ENCODE measurements around the gene ALX4. TPM values are rescaled to one million over a fixed set of nuclear protein-coding genes. Genes with fewer than 3 reads are reported as not detected.

Gene ALX4
- total and polyA plus RNA-seq, 2 experiments from 2014 or later, result not detected

DNA sequence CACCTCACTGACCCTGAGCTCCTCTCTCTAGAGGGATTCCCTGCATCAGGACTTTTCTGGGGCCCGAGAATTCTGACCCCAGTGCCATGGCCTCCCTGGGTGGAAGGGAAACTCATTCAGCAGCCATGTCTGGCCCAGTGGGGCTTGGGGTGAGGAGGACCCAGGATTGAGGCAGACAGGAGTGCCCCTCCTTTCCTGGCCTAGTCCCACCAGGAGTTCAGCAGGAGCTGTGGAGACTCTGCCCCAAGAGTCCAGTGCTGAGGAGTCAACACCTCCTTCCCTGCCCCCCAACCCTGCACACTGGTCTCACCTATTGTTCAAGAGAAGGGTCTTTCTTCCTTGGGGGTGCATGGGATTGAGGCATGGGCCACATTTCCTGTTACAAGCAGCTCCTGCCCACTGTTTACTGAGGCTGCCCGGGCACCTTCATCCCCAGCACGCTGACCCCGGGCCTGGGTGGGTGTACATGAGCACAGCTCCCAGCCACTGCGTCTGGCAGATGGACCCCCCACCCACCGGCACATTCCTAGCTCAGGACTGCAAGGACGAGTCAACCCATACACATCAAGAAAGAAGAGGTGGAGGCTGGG, 33.9 kb downstream of the ALX4 start:
- Mint-ChIP-seq H3K27ac (no peak overlapping the region), H3K4me1 (no peaks in the 10 kb centered on the region; the same call in 2 of the 3 replicates), H3K4me3 (no peak overlapping the region), H3K36me3 (ENCODE audit: low read depth) (no peaks in the 10 kb centered on the region; the same call in 2 of the 3 replicates), H3K27me3 (ENCODE audit: insufficient read depth, low read depth, poor library complexity) (peaks cover 3% of the 10 kb centered on the region), H3K9me3 (no peaks in the 10 kb centered on the region)
- Histone ChIP-seq H3K36me3 (ENCODE audit: insufficient read depth) (no peaks in the 10 kb centered on the region), H3K4me1 (ENCODE audit: insufficient read depth) (no peaks in the 10 kb centered on the region), H3K9me2 (ENCODE audit: insufficient read depth) (peaks cover 13% of the 10 kb centered on the region), H3F3A (replicated peaks; ENCODE audit: low read depth) (no peaks in the 10 kb centered on the region), H3K27me3 (ENCODE audit: insufficient read depth) (no peaks in the 10 kb centered on the region), H3K4me2 (no peak overlapping the region), H3K79me2 (replicated peaks; ENCODE audit: insufficient read depth) (no peaks in the 10 kb centered on the region), H3K27ac (ENCODE audit: low read depth) (no peak overlapping the region), H4K20me1 (replicated peaks; ENCODE audit: insufficient read depth) (no peaks in the 10 kb centered on the region), H3K4me3 (no peak overlapping the region), H2AFZ (no peak overlapping the region)
- TF ChIP-seq, protein P1, sequence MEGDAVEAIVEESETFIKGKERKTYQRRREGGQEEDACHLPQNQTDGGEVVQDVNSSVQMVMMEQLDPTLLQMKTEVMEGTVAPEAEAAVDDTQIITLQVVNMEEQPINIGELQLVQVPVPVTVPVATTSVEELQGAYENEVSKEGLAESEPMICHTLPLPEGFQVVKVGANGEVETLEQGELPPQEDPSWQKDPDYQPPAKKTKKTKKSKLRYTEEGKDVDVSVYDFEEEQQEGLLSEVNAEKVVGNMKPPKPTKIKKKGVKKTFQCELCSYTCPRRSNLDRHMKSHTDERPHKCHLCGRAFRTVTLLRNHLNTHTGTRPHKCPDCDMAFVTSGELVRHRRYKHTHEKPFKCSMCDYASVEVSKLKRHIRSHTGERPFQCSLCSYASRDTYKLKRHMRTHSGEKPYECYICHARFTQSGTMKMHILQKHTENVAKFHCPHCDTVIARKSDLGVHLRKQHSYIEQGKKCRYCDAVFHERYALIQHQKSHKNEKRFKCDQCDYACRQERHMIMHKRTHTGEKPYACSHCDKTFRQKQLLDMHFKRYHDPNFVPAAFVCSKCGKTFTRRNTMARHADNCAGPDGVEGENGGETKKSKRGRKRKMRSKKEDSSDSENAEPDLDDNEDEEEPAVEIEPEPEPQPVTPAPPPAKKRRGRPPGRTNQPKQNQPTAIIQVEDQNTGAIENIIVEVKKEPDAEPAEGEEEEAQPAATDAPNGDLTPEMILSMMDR (conservative IDR thresholded peaks at IDR 0.05; ENCODE audit: low read depth in 2 of 2), result no peak
- TF ChIP-seq STAT1 (IDR thresholded peaks at IDR 0.05; ENCODE audit: unreplicated experiment), result no peak
- TF ChIP-seq, protein P2, sequence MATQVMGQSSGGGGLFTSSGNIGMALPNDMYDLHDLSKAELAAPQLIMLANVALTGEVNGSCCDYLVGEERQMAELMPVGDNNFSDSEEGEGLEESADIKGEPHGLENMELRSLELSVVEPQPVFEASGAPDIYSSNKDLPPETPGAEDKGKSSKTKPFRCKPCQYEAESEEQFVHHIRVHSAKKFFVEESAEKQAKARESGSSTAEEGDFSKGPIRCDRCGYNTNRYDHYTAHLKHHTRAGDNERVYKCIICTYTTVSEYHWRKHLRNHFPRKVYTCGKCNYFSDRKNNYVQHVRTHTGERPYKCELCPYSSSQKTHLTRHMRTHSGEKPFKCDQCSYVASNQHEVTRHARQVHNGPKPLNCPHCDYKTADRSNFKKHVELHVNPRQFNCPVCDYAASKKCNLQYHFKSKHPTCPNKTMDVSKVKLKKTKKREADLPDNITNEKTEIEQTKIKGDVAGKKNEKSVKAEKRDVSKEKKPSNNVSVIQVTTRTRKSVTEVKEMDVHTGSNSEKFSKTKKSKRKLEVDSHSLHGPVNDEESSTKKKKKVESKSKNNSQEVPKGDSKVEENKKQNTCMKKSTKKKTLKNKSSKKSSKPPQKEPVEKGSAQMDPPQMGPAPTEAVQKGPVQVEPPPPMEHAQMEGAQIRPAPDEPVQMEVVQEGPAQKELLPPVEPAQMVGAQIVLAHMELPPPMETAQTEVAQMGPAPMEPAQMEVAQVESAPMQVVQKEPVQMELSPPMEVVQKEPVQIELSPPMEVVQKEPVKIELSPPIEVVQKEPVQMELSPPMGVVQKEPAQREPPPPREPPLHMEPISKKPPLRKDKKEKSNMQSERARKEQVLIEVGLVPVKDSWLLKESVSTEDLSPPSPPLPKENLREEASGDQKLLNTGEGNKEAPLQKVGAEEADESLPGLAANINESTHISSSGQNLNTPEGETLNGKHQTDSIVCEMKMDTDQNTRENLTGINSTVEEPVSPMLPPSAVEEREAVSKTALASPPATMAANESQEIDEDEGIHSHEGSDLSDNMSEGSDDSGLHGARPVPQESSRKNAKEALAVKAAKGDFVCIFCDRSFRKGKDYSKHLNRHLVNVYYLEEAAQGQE (IDR thresholded peaks at IDR 0.05; ENCODE audit: unreplicated experiment), result no peak
- no peak for TF ChIP-seq NANOG (IDR thresholded peaks at IDR 0.05; ENCODE audit: borderline replicate concordance)
- DNase-seq (ENCODE audit: low spot score) (no peak), ATAC-seq (no peak)

DNA sequence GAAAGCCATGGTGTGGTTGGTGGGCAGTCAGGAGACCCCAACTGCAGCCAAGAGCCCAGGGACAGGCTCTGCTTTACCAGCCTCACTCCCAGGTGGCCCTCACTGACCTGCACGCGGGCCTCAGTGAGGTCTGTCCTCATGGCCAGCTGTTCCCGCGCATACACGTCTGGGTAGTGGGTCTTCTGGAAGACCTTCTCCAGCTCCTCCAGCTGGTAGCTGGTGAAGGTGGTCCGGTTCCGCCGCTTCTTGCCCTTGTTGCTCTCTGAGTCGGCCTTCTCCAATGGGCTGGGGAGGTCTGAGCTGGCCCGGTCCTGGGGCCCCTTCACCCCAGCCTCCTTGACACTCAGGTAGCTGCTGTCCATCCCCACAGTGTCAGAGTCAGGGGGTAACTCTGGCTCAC, 34.7 kb downstream of the ALX4 start:
- Histone ChIP-seq H3K36me3 (ENCODE audit: insufficient read depth) (no peaks in the 10 kb centered on the region), H3K4me3 (no peak overlapping the region), H3K27me3 (ENCODE audit: insufficient read depth) (no peaks in the 10 kb centered on the region), H3K27ac (ENCODE audit: low read depth) (no peak overlapping the region), H3K4me1 (ENCODE audit: insufficient read depth) (no peaks in the 10 kb centered on the region), H3K79me2 (replicated peaks; ENCODE audit: insufficient read depth) (no peaks in the 10 kb centered on the region), H3F3A (replicated peaks; ENCODE audit: low read depth) (no peaks in the 10 kb centered on the region), H4K20me1 (replicated peaks; ENCODE audit: insufficient read depth) (no peaks in the 10 kb centered on the region), H3K9me2 (ENCODE audit: insufficient read depth) (peaks cover 13% of the 10 kb centered on the region), H2AFZ (no peak overlapping the region), H3K4me2 (no peak overlapping the region)
- DNase-seq (ENCODE audit: low spot score), result no peak
- H3K4me1 Mint-ChIP-seq, result no peaks in the 10 kb centered on the region; the same call in 2 of the 3 replicates
- no peak overlapping the region for H3K27ac Mint-ChIP-seq
- H3K27me3 Mint-ChIP-seq (ENCODE audit: insufficient read depth, low read depth, poor library complexity), result peaks cover 3% of the 10 kb centered on the region
- no peaks in the 10 kb centered on the region for H3K9me3 Mint-ChIP-seq
- H3K36me3 Mint-ChIP-seq (ENCODE audit: low read depth), result no peaks in the 10 kb centered on the region; the same call in 2 of the 3 replicates
- ATAC-seq, result no peak
- H3K4me3 Mint-ChIP-seq, result no peak overlapping the region
- TF ChIP-seq, protein P1 (conservative IDR thresholded peaks at IDR 0.05; ENCODE audit: low read depth in 2 of 2), result no peak
- TF ChIP-seq POLR2AphosphoS5 (IDR thresholded peaks at IDR 0.05; ENCODE audit: low read depth) (no peak), CREB1 (CRISPR knock-in tag; IDR thresholded peaks at IDR 0.05; ENCODE audit: low read depth) (no peak)
- TF ChIP-seq, protein P3, sequence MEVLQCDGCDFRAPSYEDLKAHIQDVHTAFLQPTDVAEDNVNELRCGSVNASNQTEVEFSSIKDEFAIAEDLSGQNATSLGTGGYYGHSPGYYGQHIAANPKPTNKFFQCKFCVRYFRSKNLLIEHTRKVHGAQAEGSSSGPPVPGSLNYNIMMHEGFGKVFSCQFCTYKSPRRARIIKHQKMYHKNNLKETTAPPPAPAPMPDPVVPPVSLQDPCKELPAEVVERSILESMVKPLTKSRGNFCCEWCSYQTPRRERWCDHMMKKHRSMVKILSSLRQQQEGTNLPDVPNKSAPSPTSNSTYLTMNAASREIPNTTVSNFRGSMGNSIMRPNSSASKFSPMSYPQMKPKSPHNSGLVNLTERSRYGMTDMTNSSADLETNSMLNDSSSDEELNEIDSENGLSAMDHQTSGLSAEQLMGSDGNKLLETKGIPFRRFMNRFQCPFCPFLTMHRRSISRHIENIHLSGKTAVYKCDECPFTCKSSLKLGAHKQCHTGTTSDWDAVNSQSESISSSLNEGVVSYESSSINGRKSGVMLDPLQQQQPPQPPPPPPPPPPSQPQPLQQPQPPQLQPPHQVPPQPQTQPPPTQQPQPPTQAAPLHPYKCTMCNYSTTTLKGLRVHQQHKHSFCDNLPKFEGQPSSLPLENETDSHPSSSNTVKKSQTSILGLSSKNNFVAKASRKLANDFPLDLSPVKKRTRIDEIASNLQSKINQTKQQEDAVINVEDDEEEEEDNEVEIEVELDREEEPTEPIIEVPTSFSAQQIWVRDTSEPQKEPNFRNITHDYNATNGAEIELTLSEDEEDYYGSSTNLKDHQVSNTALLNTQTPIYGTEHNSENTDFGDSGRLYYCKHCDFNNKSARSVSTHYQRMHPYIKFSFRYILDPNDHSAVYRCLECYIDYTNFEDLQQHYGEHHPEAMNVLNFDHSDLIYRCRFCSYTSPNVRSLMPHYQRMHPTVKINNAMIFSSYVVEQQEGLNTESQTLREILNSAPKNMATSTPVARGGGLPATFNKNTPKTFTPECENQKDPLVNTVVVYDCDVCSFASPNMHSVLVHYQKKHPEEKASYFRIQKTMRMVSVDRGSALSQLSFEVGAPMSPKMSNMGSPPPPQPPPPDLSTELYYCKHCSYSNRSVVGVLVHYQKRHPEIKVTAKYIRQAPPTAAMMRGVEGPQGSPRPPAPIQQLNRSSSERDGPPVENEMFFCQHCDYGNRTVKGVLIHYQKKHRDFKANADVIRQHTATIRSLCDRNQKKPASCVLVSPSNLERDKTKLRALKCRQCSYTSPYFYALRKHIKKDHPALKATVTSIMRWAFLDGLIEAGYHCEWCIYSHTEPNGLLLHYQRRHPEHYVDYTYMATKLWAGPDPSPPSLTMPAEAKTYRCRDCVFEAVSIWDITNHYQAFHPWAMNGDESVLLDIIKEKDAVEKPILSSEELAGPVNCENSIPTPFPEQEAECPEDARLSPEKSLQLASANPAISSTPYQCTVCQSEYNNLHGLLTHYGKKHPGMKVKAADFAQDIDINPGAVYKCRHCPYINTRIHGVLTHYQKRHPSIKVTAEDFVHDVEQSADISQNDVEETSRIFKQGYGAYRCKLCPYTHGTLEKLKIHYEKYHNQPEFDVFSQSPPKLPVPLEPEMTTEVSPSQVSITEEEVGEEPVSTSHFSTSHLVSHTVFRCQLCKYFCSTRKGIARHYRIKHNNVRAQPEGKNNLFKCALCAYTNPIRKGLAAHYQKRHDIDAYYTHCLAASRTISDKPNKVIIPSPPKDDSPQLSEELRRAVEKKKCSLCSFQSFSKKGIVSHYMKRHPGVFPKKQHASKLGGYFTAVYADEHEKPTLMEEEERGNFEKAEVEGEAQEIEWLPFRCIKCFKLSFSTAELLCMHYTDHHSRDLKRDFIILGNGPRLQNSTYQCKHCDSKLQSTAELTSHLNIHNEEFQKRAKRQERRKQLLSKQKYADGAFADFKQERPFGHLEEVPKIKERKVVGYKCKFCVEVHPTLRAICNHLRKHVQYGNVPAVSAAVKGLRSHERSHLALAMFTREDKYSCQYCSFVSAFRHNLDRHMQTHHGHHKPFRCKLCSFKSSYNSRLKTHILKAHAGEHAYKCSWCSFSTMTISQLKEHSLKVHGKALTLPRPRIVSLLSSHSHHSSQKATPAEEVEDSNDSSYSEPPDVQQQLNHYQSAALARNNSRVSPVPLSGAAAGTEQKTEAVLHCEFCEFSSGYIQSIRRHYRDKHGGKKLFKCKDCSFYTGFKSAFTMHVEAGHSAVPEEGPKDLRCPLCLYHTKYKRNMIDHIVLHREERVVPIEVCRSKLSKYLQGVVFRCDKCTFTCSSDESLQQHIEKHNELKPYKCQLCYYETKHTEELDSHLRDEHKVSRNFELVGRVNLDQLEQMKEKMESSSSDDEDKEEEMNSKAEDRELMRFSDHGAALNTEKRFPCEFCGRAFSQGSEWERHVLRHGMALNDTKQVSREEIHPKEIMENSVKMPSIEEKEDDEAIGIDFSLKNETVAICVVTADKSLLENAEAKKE (CRISPR knock-in tag; IDR thresholded peaks at IDR 0.05), result no peak

Data from GM23338 (cell line).